HEK293 (cell line): Measurements from ENCODE around the gene FNDC3A.

ENCODE experiments used
- CTCF ChIA-PET: fragments of 350-600 bp; formaldehyde crosslinking; extraction: SDS; loops from one replicate; lab custom pipeline; 2021; ENCODE audit warnings: antibody characterized with exemption; lab: Yijun Ruan, JAX
- POLR2A ChIA-PET: fragments of 300-600 bp; formaldehyde crosslinking; extraction: SDS; loops from one replicate; lab custom pipeline; 2020; ENCODE audit warnings: antibody characterized with exemption, inconsistent platforms; lab: Yijun Ruan, JAX
- H3K27ac ChIP-seq: fragments of 200-500 bp; sonication (Bioruptor generic); 2 replicates; pipeline ENCODE4 v1.5.1; 2014; ENCODE audit warnings: low read depth, low read length, control low read depth, inconsistent platforms; ENCODE audit errors: extremely low read depth
- H3K36me3 ChIP-seq, 2 experiments: fragments of 200-500 bp in 1 of 2; sonication (Bioruptor generic) in 1 of 2; 1 replicate in 1 of 2; 2 replicates in 1 of 2; pipeline ENCODE4 v1.5.1; 2014 to 2017; ENCODE audit warnings: inconsistent platforms in 2 of 2, low read length in 2 of 2; ENCODE audit not compliant: control insufficient read depth in 2 of 2, insufficient read depth in 1 of 2
- H3K4me1 ChIP-seq: fragments of 200-500 bp; sonication (Bioruptor generic); 2 replicates; pipeline ENCODE4 v1.5.1; 2014; ENCODE audit warnings: mild to moderate bottlenecking, low read length, inconsistent platforms; ENCODE audit not compliant: control insufficient read depth, insufficient read depth
- H3K4me3 ChIP-seq: 2 replicates; pipeline ENCODE4 v1.5.1; 2011; ENCODE audit warnings: low read depth, mild to moderate bottlenecking, control low read depth, low read length, moderate library complexity
- H3K9me3 ChIP-seq: fragments of 200-500 bp; sonication (Bioruptor generic); 2 replicates; pipeline ENCODE4 v1.5.1; 2014; ENCODE audit warnings: low read depth, low read length, inconsistent platforms; ENCODE audit not compliant: control insufficient read depth, insufficient read depth
- EGR2 ChIP-seq: fragments of 450-650 bp; formaldehyde crosslinking; IDR thresholded peaks from 2 replicates; pipeline ENCODE4 v1.5.1; 2016; ENCODE audit warnings: low read depth, missing biosample characterization, missing genetic modification characterization
- KLF1 ChIP-seq: fragments of 450-650 bp; formaldehyde crosslinking; IDR thresholded peaks from 2 replicates; pipeline ENCODE4 v1.5.1; 2016; ENCODE audit warnings: missing biosample characterization, missing genetic modification characterization
- PRDM2 ChIP-seq: fragments of 450-650 bp; formaldehyde crosslinking; IDR thresholded peaks from 2 replicates; pipeline ENCODE4 v1.5.1; 2016; ENCODE audit warnings: missing biosample characterization, missing genetic modification characterization, borderline replicate concordance
- ZBTB11 ChIP-seq: fragments of 450-650 bp; formaldehyde crosslinking; conservative IDR thresholded peaks from 2 replicates; pipeline ENCODE4 v1.5.1; 2016; ENCODE audit warnings: low read depth, missing biosample characterization, missing genetic modification characterization
- ZEB2 ChIP-seq: fragments of 450-650 bp; formaldehyde crosslinking; IDR thresholded peaks from 2 replicates; pipeline ENCODE4 v1.5.1; 2016; ENCODE audit warnings: missing biosample characterization, missing genetic modification characterization
- ZFHX2 ChIP-seq: fragments of 450-650 bp; formaldehyde crosslinking; conservative IDR thresholded peaks from 2 replicates; pipeline ENCODE4 v1.5.1; 2016; ENCODE audit warnings: missing biosample characterization, missing genetic modification characterization
- ZNF184 ChIP-seq: fragments of 450-650 bp; IDR thresholded peaks from 2 replicates; pipeline ENCODE4 v1.5.1; 2018; ENCODE audit warnings: missing biosample characterization, mild to moderate bottlenecking, missing genetic modification characterization
- ZNF211 ChIP-seq: fragments of 450-650 bp; formaldehyde crosslinking; IDR thresholded peaks from 2 replicates; pipeline ENCODE4 v1.5.1; 2016; ENCODE audit warnings: low read depth, missing biosample characterization, missing genetic modification characterization
- ZNF24 ChIP-seq: fragments of 450-650 bp; formaldehyde crosslinking; IDR thresholded peaks from 2 replicates; pipeline ENCODE4 v1.5.1; 2016; ENCODE audit warnings: missing biosample characterization, missing genetic modification characterization
- ZNF280D ChIP-seq: fragments of 450-650 bp; formaldehyde crosslinking; IDR thresholded peaks from 2 replicates; pipeline ENCODE4 v1.5.1; 2016; ENCODE audit warnings: missing biosample characterization, missing genetic modification characterization
- ZNF518A ChIP-seq: fragments of 450-650 bp; formaldehyde crosslinking; conservative IDR thresholded peaks from 2 replicates; pipeline ENCODE4 v1.5.1; 2016; ENCODE audit warnings: low read depth, missing biosample characterization, missing genetic modification characterization
- ZNF692 ChIP-seq: fragments of 450-650 bp; formaldehyde crosslinking; IDR thresholded peaks from 2 replicates; pipeline ENCODE4 v1.5.1; 2016; ENCODE audit warnings: missing biosample characterization, missing genetic modification characterization
- ZNF747 ChIP-seq: fragments of 450-650 bp; formaldehyde crosslinking; IDR thresholded peaks from 2 replicates; pipeline ENCODE4 v1.5.1; 2016; ENCODE audit warnings: missing biosample characterization, missing genetic modification characterization
- ZNF785 ChIP-seq: fragments of 450-650 bp; formaldehyde crosslinking; IDR thresholded peaks from 2 replicates; pipeline ENCODE4 v1.5.1; 2016; ENCODE audit warnings: missing biosample characterization, missing genetic modification characterization
- ZSCAN16 ChIP-seq: fragments of 450-650 bp; formaldehyde crosslinking; IDR thresholded peaks from 2 replicates; pipeline ENCODE4 v1.5.1; 2016; ENCODE audit warnings: missing biosample characterization, missing genetic modification characterization

FNDC3A gene

GRCh38 chr13:49071341-49071937 is 95.7 kb downstream of the FNDC3A start (continued):
- TF ChIP-seq ZBTB11 (tag by site-specific recombination) (no peak), KLF1 (tag by site-specific recombination) (no peak), ZSCAN16 (tag by site-specific recombination) (no peak), ZEB2 (no peak)

- Histone ChIP-seq H3K4me3 (no peak overlapping the region), H3K9me3 (no peaks in the 10 kb centered on the region), H3K36me3 (no peaks in the 10 kb centered on the region), H3K27ac (no peak overlapping the region), H3K4me1 (no peaks in the 10 kb centered on the region)
- ChIA-PET CTCF (no interaction called here), POLR2A (no interaction called here)
- TF ChIP-seq ZNF24 (tag by site-specific recombination) (no peak), ZNF211 (tag by site-specific recombination) (no peak), ZFHX2 (no peak), ZNF184 (tag by site-specific recombination) (no peak), ZNF747 (tag by site-specific recombination) (no peak), PRDM2 (tag by site-specific recombination) (no peak), ZNF785 (tag by site-specific recombination) (no peak), ZNF692 (tag by site-specific recombination) (no peak), EGR2 (no peak), ZNF280D (tag by site-specific recombination) (no peak), ZNF518A (tag by site-specific recombination) (no peak)
These were observed 107.2 kb downstream of the FNDC3A start for GRCh38 chr13:49082653-49083536.
